Ovary (tissue), 9 donors: Measurements from ENCODE around the gene TMEM240. TPM values are rescaled to one million over a fixed set of nuclear protein-coding genes. Genes with fewer than 3 reads are reported as not detected.
"Not testable (repeated sequence)": the region's sequence is repeated elsewhere in the genome, so short reads cannot be mapped to it uniquely, and the experiment has no call there.

Source experiments
- DNase-seq, 5 donors: peaks; one replicate each; pipeline ENCODE4 v3.0.0-alpha.2; 2019 to 2020
- H3K27ac ChIP-seq, 2 donors: fragments of 200-600 bp; one replicate each; pipeline versions ENCODE4 v1.5.1 to v1.8.0; 2019 to 2022
- H3K27me3 ChIP-seq: fragments of 200-600 bp; one replicate; pipeline ENCODE4 v1.8.0; 2022
- H3K36me3 ChIP-seq: fragments of 200-600 bp; sonication (generic); one replicate; pipeline ENCODE4 v1.5.1; 2019
- H3K4me1 ChIP-seq: one replicate; pipeline ENCODE4 v1.8.1; 2013; ENCODE audit warnings: mild to moderate bottlenecking, moderate library complexity; ENCODE audit not compliant: insufficient read depth
- H3K4me3 ChIP-seq: fragments of 200-600 bp; sonication (generic); one replicate; pipeline ENCODE4 v1.5.1; 2017
- H3K9me3 ChIP-seq, 2 donors: fragments of 200-600 bp in 1 of 2; sonication (generic) in 1 of 2; one replicate each; pipeline versions ENCODE4 v1.5.1 to v1.8.1; 2013 to 2019; ENCODE audit warnings: mild to moderate bottlenecking in 1 of 2, moderate library complexity in 1 of 2
- CTCF ChIP-seq, 3 donors: fragments of 450-650 bp in 2 of 3; fragments of 200-600 bp in 1 of 3; IDR thresholded peaks; one replicate each; pipeline versions ENCODE4 v1.5.1 to v1.8.0; 2016 to 2022; ENCODE audit warnings: antibody characterized with exemption in 3 of 3, mild to moderate bottlenecking in 1 of 3
- EP300 ChIP-seq: sonication (generic); formaldehyde crosslinking; IDR thresholded peaks from one replicate; pipeline ENCODE4 v1.6.1; 2017; ENCODE audit warnings: antibody characterized with exemption
- POLR2A ChIP-seq: fragments of 450-650 bp; IDR thresholded peaks from one replicate; pipeline ENCODE4 v1.6.1; 2017; ENCODE audit warnings: antibody characterized with exemption, mild to moderate bottlenecking, moderate library complexity
- WGBS, 3 donors: extraction: QIAGEN DNeasy Blood & Tissue Kit in 1 of 3; methylation state at CpG; one replicate each; pipeline versions ENCODE4 v1.1.5 to v1.1.7; 2013 to 2017; 5-methylcytosine and 5-hydroxymethylcytosine counted together
- intact Hi-C, 4 donors: fragments of 100-400 bp; cut with DNase I; formaldehyde crosslinking; loops; one replicate each; pipeline versions ENCODE4 v1.11.0 to v1.15.1; 2022 to 2023
- polyA plus RNA-seq, 2 donors: library from polyadenylated mRNA; stranded (reverse); fragments of 200-250 nt in 1 of 2; fragments of 350-450 nt in 1 of 2; fragmentation: Illumina TruSeq in 1 of 2; extraction: RNeasy Lipid Tissue Mini Kit (QIAGEN cat#74804) in 1 of 2; gene quantifications; one replicate each; pipeline ENCODE4 v1.2.3, GENCODE V29; 2013 to 2014
- total RNA-seq, 7 donors: library from RNA; depleted of rRNA in 2 of 7; stranded (reverse); fragments of >200 nt in 2 of 7; fragmentation: NEBNext Ultra II Directional in 3 of 7; extraction: Animal tissue kit (Norgen Biotek cat#: 25700) in 3 of 7; gene quantifications; one replicate each; pipeline versions ENCODE4 v1.1.0 to v1.2.4, GENCODE V29; 2016 to 2023
- donor health status: DM: no; HTN: no; CAD: no; lungs with moderate emphysema.
- donor health status: DM: no; HTN: no; CAD: no.
- donor health status: Bipolar disorder and iron deficiency.
- donor health status: DM: yes; HTN: yes; CAD: no.
- donor health status: DM: no; HTN: no; CAD: no.
- donor health status: DM: yes; HTN: yes; CAD: no.

TMEM240 gene
- total and polyA plus RNA-seq, 9 donors, result 6.2 to 30.3 (median 11.4) TPM; not detected in 1

- H3K4me1 ChIP-seq, intact Hi-C loops, H3K27me3 ChIP-seq, H3K27ac ChIP-seq, H3K4me3 ChIP-seq, H3K36me3 ChIP-seq, H3K9me3 ChIP-seq, DNase-seq: not testable (repeated sequence)
- WGBS, 3 donors, result 87% methylated on average over 17 of the region's 17 CpGs
Observed at GRCh38 chr1:1523651-1524050, 16.8 kb downstream of the TMEM240 start.

- H3K36me3 ChIP-seq, H3K4me3 ChIP-seq, H3K4me1 ChIP-seq, H3K27me3 ChIP-seq, intact Hi-C loops, H3K27ac ChIP-seq, H3K9me3 ChIP-seq: not testable (repeated sequence)
- WGBS, 3 donors, result 92 to 97% (median 94%) methylated on average over 30 to 31 of the region's 31 CpGs
- DNase-seq, result peak in 2 of 5 donors; percentile 18 to 21
Observed at GRCh38 chr1:1523226-1523625, 17.2 kb downstream of the TMEM240 start.

GRCh38 chr1:1522536-1522935, 17.9 kb downstream of the TMEM240 start:
- WGBS, 3 donors, result 89 to 93% (median 90%) methylated on average over 27 to 30 of the region's 30 CpGs
- intact Hi-C loops, H3K36me3 ChIP-seq: not testable (repeated sequence)

GRCh38 chr1:1521331-1521730, 19.1 kb downstream of the TMEM240 start:
- Histone ChIP-seq H3K4me1 (no peaks in the 10 kb centered on the region), H3K36me3 (no peaks in the 10 kb centered on the region), H3K27me3 (no peaks in the 10 kb centered on the region), H3K9me3 (no peaks in the 10 kb centered on the region), H3K4me3 (no peak overlapping the region), H3K27ac (no peak overlapping the region)
- TF ChIP-seq CTCF (IDR thresholded peaks at IDR 0.05) (no peak), EP300 (no peak), POLR2A (no peak)
- no peak for DNase-seq
- WGBS, 3 donors, result 91 to 93% (median 93%) methylated on average over 19 of the region's 19 CpGs
- intact Hi-C loops, result no loop called here

More at GRCh38 chr1:1522536-1522935, 17.9 kb downstream of the TMEM240 start:
- H3K4me3 ChIP-seq, H3K9me3 ChIP-seq, H3K27ac ChIP-seq, DNase-seq, H3K4me1 ChIP-seq, H3K27me3 ChIP-seq: not testable (repeated sequence)

- H3K4me3 ChIP-seq, H3K4me1 ChIP-seq, H3K27me3 ChIP-seq, H3K9me3 ChIP-seq, H3K36me3 ChIP-seq, H3K27ac ChIP-seq, intact Hi-C loops: not testable (repeated sequence)
- DNase-seq, result peak in 1 of 5 donors; percentile 16
- 91 to 95% (median 94%) methylated on average over 45 to 51 of the region's 51 CpGs for WGBS, 3 donors
Observed at GRCh38 chr1:1519805-1520505, 20.5 kb downstream of the TMEM240 start.

GRCh38 chr1:1518621-1519007, 21.8 kb downstream of the TMEM240 start:
- H3K27me3 ChIP-seq, intact Hi-C loops, H3K4me1 ChIP-seq, H3K27ac ChIP-seq, H3K4me3 ChIP-seq, H3K36me3 ChIP-seq, H3K9me3 ChIP-seq: not testable (repeated sequence)
- peak in 1 of 5 donors; percentile 18 for DNase-seq
- 82 to 93% (median 88%) methylated on average over 18 to 19 of the region's 19 CpGs for WGBS, 3 donors

GRCh38 chr1:1517973-1518620, 22.3 kb downstream of the TMEM240 start:
- no peak overlapping the region for H3K27ac ChIP-seq

GRCh38 chr1:1516923-1517322, 23.5 kb downstream of the TMEM240 start:
- H3K27ac ChIP-seq, H3K36me3 ChIP-seq, H3K27me3 ChIP-seq, H3K4me3 ChIP-seq, H3K9me3 ChIP-seq, DNase-seq, H3K4me1 ChIP-seq, intact Hi-C loops: not testable (repeated sequence)
- 89 to 93% (median 93%) methylated on average over 10 to 14 of the region's 14 CpGs for WGBS, 3 donors

More at GRCh38 chr1:1517973-1518620, 22.3 kb downstream of the TMEM240 start:
- Histone ChIP-seq H3K4me3 (no peak overlapping the region), H3K9me3 (no peaks in the 10 kb centered on the region), H3K4me1 (no peaks in the 10 kb centered on the region), H3K27me3 (no peaks in the 10 kb centered on the region), H3K36me3 (no peaks in the 10 kb centered on the region)
- intact Hi-C loops, result no loop called here
- no peak for TF ChIP-seq POLR2A
- no peak for TF ChIP-seq EP300
- TF ChIP-seq CTCF (IDR thresholded peaks at IDR 0.05), result no peak
- WGBS, 3 donors, result 85 to 91% (median 90%) methylated on average over 28 of the region's 28 CpGs
- no peak for DNase-seq

- H3K4me3 ChIP-seq, intact Hi-C loops, H3K27me3 ChIP-seq, H3K4me1 ChIP-seq, H3K27ac ChIP-seq, H3K9me3 ChIP-seq, H3K36me3 ChIP-seq: not testable (repeated sequence)
- 75 to 83% (median 80%) methylated on average over 14 to 16 of the region's 16 CpGs for WGBS, 3 donors
- peak in 1 of 5 donors; percentile 20 for DNase-seq
Observed at GRCh38 chr1:1514376-1514775, 26.0 kb downstream of the TMEM240 start.

GRCh38 chr1:1513675-1514074, 26.7 kb downstream of the TMEM240 start:
- H3K36me3 ChIP-seq, H3K27ac ChIP-seq, H3K27me3 ChIP-seq, H3K4me3 ChIP-seq, H3K9me3 ChIP-seq, intact Hi-C loops, H3K4me1 ChIP-seq: not testable (repeated sequence)
- peak in 1 of 5 donors; percentile 20 for DNase-seq
- WGBS, 3 donors, result 71 to 82% (median 76%) methylated on average over 13 to 17 of the region's 18 CpGs
